Choroid plexus epithelial cell (primary cell): ENCODE measurements around the gene FSTL4.

Source experiments
- DNase-seq: peaks from one replicate; pipeline ENCODE4 v3.0.0-alpha.2; 2010; ENCODE audit warnings: low read depth
- H3K4me3 ChIP-seq: 2 replicates; pipeline ENCODE4 v1.5.1; 2011; ENCODE audit warnings: low read depth, mild to moderate bottlenecking, control low read depth, low read length, moderate library complexity
- TF ChIP-seq, protein P1 (sequence below): conservative IDR thresholded peaks from 2 replicates; pipeline ENCODE4 v1.5.1; 2011; ENCODE audit warnings: low read depth, mild to moderate bottlenecking, control low read depth, inconsistent platforms, low read length, moderate library complexity

FSTL4 gene

DNA sequence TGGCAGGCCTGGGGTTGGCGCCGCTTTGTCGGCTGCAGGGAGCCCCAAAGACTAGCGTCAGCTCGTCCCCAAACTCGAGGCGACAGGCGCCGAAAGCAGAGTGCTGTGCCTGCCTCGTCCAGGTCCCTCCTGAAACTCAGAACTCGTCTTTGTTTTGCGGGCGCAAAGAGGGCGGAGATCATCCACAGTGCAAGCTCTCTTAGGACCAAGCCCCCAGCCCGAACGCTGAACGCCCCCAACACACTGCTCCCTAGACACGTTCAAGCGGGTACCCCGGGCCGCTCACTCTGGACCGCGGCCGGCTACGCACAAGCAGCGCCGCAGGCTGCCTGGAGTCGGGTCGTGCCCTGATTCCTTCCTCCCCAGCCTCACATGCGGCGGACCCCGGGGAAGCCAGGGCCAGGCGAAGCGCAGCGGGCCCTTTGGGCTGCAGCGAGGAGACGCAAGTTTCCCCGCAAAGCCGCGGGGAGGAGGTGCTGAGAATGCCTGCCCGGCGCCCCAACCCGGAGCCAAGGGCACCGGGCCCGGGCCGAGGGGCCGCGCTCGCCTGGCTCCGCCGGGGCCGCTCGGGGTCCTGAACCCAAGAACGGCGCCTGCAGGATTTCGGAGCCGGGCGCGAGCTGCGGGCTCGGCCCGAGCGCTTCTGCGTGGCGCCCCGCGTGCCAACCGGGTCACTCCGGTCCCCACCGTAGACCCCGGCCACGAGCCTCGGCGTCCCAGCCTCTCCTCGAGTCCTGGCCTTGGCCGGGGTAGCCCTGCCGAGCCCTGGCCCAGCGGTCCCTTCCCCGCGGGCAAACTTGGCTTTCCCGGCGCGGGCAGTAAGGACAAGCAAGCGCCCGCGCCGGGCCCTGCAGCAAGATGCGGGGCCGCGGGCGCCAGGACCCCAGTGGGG is 738 bp downstream of the FSTL4 start:
- TF ChIP-seq, protein P1, sequence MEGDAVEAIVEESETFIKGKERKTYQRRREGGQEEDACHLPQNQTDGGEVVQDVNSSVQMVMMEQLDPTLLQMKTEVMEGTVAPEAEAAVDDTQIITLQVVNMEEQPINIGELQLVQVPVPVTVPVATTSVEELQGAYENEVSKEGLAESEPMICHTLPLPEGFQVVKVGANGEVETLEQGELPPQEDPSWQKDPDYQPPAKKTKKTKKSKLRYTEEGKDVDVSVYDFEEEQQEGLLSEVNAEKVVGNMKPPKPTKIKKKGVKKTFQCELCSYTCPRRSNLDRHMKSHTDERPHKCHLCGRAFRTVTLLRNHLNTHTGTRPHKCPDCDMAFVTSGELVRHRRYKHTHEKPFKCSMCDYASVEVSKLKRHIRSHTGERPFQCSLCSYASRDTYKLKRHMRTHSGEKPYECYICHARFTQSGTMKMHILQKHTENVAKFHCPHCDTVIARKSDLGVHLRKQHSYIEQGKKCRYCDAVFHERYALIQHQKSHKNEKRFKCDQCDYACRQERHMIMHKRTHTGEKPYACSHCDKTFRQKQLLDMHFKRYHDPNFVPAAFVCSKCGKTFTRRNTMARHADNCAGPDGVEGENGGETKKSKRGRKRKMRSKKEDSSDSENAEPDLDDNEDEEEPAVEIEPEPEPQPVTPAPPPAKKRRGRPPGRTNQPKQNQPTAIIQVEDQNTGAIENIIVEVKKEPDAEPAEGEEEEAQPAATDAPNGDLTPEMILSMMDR: no peak
- no peak for DNase-seq
- H3K4me3 ChIP-seq: no peak overlapping the region

DNA sequence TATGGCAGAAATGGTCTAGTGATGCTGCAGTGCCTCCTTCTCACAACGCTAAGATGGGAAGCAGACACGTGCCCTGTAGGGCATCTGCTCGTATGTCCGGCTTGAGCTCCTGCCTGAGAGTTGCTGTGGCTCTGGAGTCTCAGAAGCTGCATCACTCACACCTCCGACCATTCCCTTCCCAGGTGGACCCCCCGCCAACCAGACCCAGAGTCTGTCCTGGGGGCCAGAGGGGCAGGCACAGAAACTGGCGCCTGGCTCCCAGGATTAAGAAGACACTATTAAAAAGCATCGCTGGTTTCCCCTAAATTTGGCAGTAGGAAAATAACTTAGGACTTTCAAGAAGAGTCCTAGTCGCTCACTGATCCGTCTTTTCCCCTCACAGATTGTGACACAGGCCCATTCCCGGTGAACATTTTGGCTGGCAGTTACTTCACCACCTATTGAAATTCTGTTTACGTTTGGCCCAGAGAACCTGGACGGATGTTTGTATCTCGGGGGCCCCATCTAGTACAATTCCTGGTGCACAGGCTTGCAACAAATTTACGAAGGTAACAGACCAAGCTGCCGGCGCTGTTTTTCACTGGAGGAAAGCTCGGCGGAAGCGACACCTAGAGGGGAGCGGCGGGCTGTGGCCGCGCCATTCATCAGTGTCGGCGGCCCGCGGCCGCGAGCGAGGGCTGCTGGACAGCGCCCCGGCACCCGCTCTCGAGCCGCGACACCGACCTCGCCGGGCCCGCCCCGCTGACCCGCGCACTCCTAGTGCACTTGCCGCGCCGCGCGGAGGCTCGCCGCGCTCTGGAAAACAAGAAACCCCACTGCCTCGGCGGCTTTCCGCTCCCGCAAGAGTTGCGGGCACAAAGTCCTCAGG is 1.6 kb downstream of the FSTL4 start:
- TF ChIP-seq, protein P1: peak; percentile 60
- H3K4me3 ChIP-seq: no peak overlapping the region
- peak; percentile 41 for DNase-seq

GRCh38 chr5:133607451-133607850 is 4.9 kb downstream of the FSTL4 start:
- TF ChIP-seq, protein P1: no peak

GRCh38 chr5:133606835-133607234 is 5.5 kb downstream of the FSTL4 start:
- no peak overlapping the region for H3K4me3 ChIP-seq
- TF ChIP-seq, protein P1: no peak
- DNase-seq: no peak

More at GRCh38 chr5:133607451-133607850, 4.9 kb downstream of the FSTL4 start:
- no peak for DNase-seq
- H3K4me3 ChIP-seq: no peak overlapping the region

- TF ChIP-seq, protein P1: no peak
- no peak for DNase-seq
These were observed 7.0 kb downstream of the FSTL4 start for GRCh38 chr5:133605323-133605722.

GRCh38 chr5:133603711-133604110 is 8.6 kb downstream of the FSTL4 start:
- no peak for DNase-seq
- H3K4me3 ChIP-seq: no peak overlapping the region
- TF ChIP-seq, protein P1: no peak

More at GRCh38 chr5:133605323-133605722, 7.0 kb downstream of the FSTL4 start:
- no peak overlapping the region for H3K4me3 ChIP-seq
